K562 (cell line): ENCODE results near the gene ZFR2. TPM values are rescaled to one million over a fixed set of nuclear protein-coding genes. Genes with fewer than 3 reads are reported as not detected.

ENCODE experiments used
- BRD9 ChIP-seq: fragments of 450-650 bp; IDR thresholded peaks from 2 replicates; pipeline ENCODE4 v1.6.1; 2018; ENCODE audit warnings: low read depth; ENCODE audit not compliant: partially characterized antibody
- CAMTA2 ChIP-seq: fragments of 250-450 bp; sonication (Bioruptor Pico); conservative IDR thresholded peaks from 2 replicates; pipeline ENCODE4 v1.5.1; 2022
- FOXJ2 ChIP-seq: fragments of 200-800 bp; sonication (Bioruptor generic); IDR thresholded peaks from 2 replicates; pipeline ENCODE4 v1.6.1; 2016; ENCODE audit warnings: missing genetic modification characterization, missing compliant biosample characterization
- GTF2F1 ChIP-seq: IDR thresholded peaks from 2 replicates; pipeline ENCODE4 v1.6.1; 2011; ENCODE audit warnings: low read depth, low read length, improper control_type of control experiment
- MEF2A ChIP-seq: IDR thresholded peaks from 2 replicates; pipeline ENCODE4 v1.6.1; 2011; ENCODE audit warnings: low read depth, mild to moderate bottlenecking, low read length, moderate library complexity; ENCODE audit not compliant: control insufficient read depth
- MEIS2 ChIP-seq: fragments of 450-650 bp; IDR thresholded peaks from 2 replicates; pipeline ENCODE4 v1.6.1; 2014; ENCODE audit warnings: mild to moderate bottlenecking; ENCODE audit not compliant: partially characterized antibody
- MIER1 ChIP-seq: fragments of 450-650 bp; IDR thresholded peaks from 2 replicates; pipeline ENCODE4 v1.6.1; 2016; ENCODE audit warnings: antibody characterized with exemption, mild to moderate bottlenecking, low read depth
- NONO ChIP-seq, 2 experiments: fragments of 200-400 bp in 1 of 2; fragments of 450-650 bp in 1 of 2; formaldehyde crosslinking in 1 of 2; IDR thresholded peaks; 2 replicates each; pipeline ENCODE4 v1.6.1; 2017; ENCODE audit warnings: low read depth in 2 of 2, mild to moderate bottlenecking in 2 of 2, moderate library complexity in 2 of 2, low read length in 1 of 2
- POLR2AphosphoS2 ChIP-seq: IDR thresholded peaks from 2 replicates; pipeline ENCODE4 v1.6.1; 2012; ENCODE audit warnings: low read length, improper control_type of control experiment
- RUNX1 ChIP-seq: sonication (generic); IDR thresholded peaks from 2 replicates; pipeline ENCODE4 v1.6.1; 2016; ENCODE audit warnings: antibody characterized with exemption, low read depth
- SETDB1 ChIP-seq: IDR thresholded peaks from one replicate; pipeline ENCODE4 v1.6.1; 2012; ENCODE audit warnings: low read length, control low read depth, inconsistent platforms
- TAF15 ChIP-seq: fragments of 200-400 bp; formaldehyde crosslinking; IDR thresholded peaks from 2 replicates; pipeline ENCODE4 v1.6.1; 2017; ENCODE audit warnings: mild to moderate bottlenecking, low read depth, low read length, moderate library complexity
- TRIM24 ChIP-seq, 2 experiments: fragments of 450-650 bp; IDR thresholded peaks; 2 replicates each; pipeline ENCODE4 v1.6.1; 2016
- YY1 ChIP-seq, 3 experiments: IDR thresholded peaks; 2 replicates each; pipeline ENCODE4 v1.6.1; 2011; ENCODE audit warnings: low read length in 2 of 3, mild to moderate bottlenecking in 2 of 3, moderate library complexity in 2 of 3, borderline replicate concordance in 1 of 3, control low read depth in 1 of 3, low read depth in 1 of 3; ENCODE audit not compliant: insufficient read depth in 3 of 3, insufficient replicate concordance in 2 of 3, control insufficient read depth in 1 of 3, insufficient read length in 1 of 3; ENCODE audit errors: extremely low read depth in 1 of 3
- ZBTB8A ChIP-seq: fragments of 450-650 bp; IDR thresholded peaks from 2 replicates; pipeline ENCODE4 v1.6.1; 2018; ENCODE audit warnings: mild to moderate bottlenecking, moderate library complexity; ENCODE audit not compliant: partially characterized antibody
- ZNF431 ChIP-seq: sonication (generic); formaldehyde crosslinking; IDR thresholded peaks from 2 replicates; pipeline ENCODE4 v1.8.0; 2022; ENCODE audit warnings: mild to moderate bottlenecking, missing genetic modification reagents
- ZNF717 ChIP-seq: fragments of 250-450 bp; sonication (Bioruptor Pico); IDR thresholded peaks from 2 replicates; pipeline ENCODE4 v1.5.0; 2021
- polyA plus RNA-seq, 8 experiments: library from polyadenylated mRNA; depleted of rRNA in 4 of 8; stranded (reverse) in 5 of 8; unstranded in 3 of 8; fragments of >200 nt; fragmentation: Nextera tagmentation in 2 of 8; fragmentation: Illumina TruSeq in 1 of 8; extraction: Ambion mirVana in 2 of 8; extraction: Trizol in 1 of 8; gene quantifications; 2 replicates each; pipeline versions ENCODE4 v1.2.1 to v1.2.3, GENCODE V29; 2011 to 2014; ENCODE audit warnings: inconsistent platforms in 1 of 8, missing spikeins in 1 of 8
- total RNA-seq, 7 experiments: library from RNA; depleted of rRNA in 6 of 7; stranded (reverse); fragments of >200 nt in 6 of 7; fragmentation: Illumina TruSeq in 2 of 7; extraction: Trizol in 2 of 7; gene quantifications; 2 replicates each; pipeline versions ENCODE4 v1.2.1 to v1.2.3, GENCODE V29; 2011 to 2021; ENCODE audit warnings: low replicate concordance in 1 of 7
- TF ChIP-seq, protein P1 (sequence below), 2 experiments: fragments of 200-800 bp in 1 of 2; sonication (Bioruptor generic) in 1 of 2; sonication (generic) in 1 of 2; formaldehyde crosslinking in 1 of 2; IDR thresholded peaks in 1 of 2; conservative IDR thresholded peaks in 1 of 2; 2 replicates each; pipeline versions ENCODE4 v1.5.0 to v1.6.1; 2016 to 2020; ENCODE audit warnings: missing compliant biosample characterization in 1 of 2, missing genetic modification characterization in 1 of 2, missing genetic modification reagents in 1 of 2
- TF ChIP-seq, protein P2 (sequence below): sonication (generic); formaldehyde crosslinking; IDR thresholded peaks from 2 replicates; pipeline ENCODE4 v1.8.1; 2023; ENCODE audit warnings: mild to moderate bottlenecking, missing genetic modification reagents, moderate library complexity
- TF ChIP-seq, protein P3 (sequence below): fragments of 450-650 bp; IDR thresholded peaks from 2 replicates; pipeline ENCODE4 v1.6.1; 2016; ENCODE audit warnings: mild to moderate bottlenecking
- TF ChIP-seq, protein P4 (sequence below): sonication (generic); formaldehyde crosslinking; IDR thresholded peaks from 2 replicates; pipeline ENCODE4 v1.8.0; 2022; ENCODE audit warnings: missing genetic modification reagents, mild to moderate bottlenecking, moderate library complexity, borderline replicate concordance

Gene ZFR2
- total and polyA plus RNA-seq, 9 of the 15 experiments (the other 6 are each of a cell fraction or from before 2014, with no cell fraction given): 0.03 to 0.59 (median 0.07) TPM; not detected in 6

DNA sequence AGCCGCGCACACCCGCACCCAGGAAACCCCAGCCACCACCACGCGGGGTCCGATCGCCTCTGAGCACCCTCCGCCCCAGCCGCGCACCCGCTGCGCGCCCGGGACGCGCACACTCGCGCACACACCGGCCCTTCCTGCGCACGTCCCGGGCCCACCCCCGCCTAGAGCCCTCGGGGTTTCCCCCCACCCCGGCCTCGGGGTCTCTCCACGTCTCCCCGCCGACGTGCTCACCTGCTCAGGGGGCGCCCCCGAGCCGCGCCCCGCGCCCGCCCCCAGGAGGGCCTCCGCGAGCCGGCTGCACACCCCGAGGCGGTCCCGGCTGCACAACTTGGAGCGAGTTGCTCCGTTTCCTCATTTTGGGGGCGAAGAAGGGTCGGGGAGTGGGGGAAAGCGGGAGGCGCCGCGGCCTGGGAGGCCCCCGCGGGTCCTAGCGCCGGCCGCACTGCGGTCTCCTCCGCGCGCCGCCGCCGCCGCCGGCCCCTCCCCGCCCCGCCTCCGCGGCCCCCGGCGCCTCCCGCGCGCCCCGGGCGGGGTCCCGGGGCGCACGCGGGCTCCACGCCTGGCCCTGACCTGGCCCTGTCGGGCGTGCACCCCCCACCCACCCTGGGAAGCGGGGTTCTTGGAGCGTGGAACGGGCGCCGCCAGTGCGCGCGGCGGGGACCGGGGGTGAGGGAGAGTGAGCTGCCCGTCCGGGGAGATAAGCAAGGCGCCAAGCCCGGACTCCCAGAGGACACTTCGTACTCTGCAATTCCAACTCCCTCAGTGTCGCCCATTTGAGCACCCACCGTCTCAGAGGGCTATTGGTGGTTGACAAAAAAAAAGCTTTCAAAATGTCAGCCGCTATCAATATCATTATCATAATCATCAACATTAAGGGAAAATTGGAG lies 82.7 kb downstream of the ZFR2 start, which contains the start of gene MATK (continued):
- TF ChIP-seq, protein P1, sequence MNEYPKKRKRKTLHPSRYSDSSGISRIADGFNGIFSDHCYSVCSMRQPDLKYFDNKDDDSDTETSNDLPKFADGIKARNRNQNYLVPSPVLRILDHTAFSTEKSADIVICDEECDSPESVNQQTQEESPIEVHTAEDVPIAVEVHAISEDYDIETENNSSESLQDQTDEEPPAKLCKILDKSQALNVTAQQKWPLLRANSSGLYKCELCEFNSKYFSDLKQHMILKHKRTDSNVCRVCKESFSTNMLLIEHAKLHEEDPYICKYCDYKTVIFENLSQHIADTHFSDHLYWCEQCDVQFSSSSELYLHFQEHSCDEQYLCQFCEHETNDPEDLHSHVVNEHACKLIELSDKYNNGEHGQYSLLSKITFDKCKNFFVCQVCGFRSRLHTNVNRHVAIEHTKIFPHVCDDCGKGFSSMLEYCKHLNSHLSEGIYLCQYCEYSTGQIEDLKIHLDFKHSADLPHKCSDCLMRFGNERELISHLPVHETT (CRISPR knock-in tag; conservative IDR thresholded peaks at IDR 0.05 in 1 of 2, IDR thresholded peaks at IDR 0.05 in 1 of 2): peak in 1 of 2 experiments; percentile 51; a peak in 1 of 4 replicates
- TF ChIP-seq YY1 (IDR thresholded peaks at IDR 0.05; ENCODE audit: borderline replicate concordance in 1 of 3, control insufficient read depth in 1 of 3, extremely low read depth in 1 of 3, insufficient read depth in 3 of 3, insufficient read length in 1 of 3, insufficient replicate concordance in 2 of 3, low read depth in 1 of 3, low read length in 2 of 3) (peak in 1 of 3 experiments; percentile 25), GTF2F1 (no peak), ZBTB8A (no peak), MEIS2 (no peak), RUNX1 (no peak), BRD9 (no peak), CAMTA2 (CRISPR knock-in tag) (no peak), SETDB1 (no peak), ZNF431 (CRISPR knock-in tag) (no peak), NONO (IDR thresholded peaks at IDR 0.05; ENCODE audit: low read depth in 2 of 2, low read length in 1 of 2) (no peak), MEF2A (no peak), TRIM24 (IDR thresholded peaks at IDR 0.05) (no peak), FOXJ2 (no peak), TAF15 (no peak), ZNF717 (CRISPR knock-in tag) (no peak), POLR2AphosphoS2 (no peak), MIER1 (no peak)
- TF ChIP-seq, protein P2, sequence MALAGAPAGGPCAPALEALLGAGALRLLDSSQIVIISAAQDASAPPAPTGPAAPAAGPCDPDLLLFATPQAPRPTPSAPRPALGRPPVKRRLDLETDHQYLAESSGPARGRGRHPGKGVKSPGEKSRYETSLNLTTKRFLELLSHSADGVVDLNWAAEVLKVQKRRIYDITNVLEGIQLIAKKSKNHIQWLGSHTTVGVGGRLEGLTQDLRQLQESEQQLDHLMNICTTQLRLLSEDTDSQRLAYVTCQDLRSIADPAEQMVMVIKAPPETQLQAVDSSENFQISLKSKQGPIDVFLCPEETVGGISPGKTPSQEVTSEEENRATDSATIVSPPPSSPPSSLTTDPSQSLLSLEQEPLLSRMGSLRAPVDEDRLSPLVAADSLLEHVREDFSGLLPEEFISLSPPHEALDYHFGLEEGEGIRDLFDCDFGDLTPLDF (CRISPR knock-in tag): no peak
- TF ChIP-seq, protein P3, sequence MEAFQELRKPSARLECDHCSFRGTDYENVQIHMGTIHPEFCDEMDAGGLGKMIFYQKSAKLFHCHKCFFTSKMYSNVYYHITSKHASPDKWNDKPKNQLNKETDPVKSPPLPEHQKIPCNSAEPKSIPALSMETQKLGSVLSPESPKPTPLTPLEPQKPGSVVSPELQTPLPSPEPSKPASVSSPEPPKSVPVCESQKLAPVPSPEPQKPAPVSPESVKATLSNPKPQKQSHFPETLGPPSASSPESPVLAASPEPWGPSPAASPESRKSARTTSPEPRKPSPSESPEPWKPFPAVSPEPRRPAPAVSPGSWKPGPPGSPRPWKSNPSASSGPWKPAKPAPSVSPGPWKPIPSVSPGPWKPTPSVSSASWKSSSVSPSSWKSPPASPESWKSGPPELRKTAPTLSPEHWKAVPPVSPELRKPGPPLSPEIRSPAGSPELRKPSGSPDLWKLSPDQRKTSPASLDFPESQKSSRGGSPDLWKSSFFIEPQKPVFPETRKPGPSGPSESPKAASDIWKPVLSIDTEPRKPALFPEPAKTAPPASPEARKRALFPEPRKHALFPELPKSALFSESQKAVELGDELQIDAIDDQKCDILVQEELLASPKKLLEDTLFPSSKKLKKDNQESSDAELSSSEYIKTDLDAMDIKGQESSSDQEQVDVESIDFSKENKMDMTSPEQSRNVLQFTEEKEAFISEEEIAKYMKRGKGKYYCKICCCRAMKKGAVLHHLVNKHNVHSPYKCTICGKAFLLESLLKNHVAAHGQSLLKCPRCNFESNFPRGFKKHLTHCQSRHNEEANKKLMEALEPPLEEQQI: no peak
- TF ChIP-seq, protein P4, sequence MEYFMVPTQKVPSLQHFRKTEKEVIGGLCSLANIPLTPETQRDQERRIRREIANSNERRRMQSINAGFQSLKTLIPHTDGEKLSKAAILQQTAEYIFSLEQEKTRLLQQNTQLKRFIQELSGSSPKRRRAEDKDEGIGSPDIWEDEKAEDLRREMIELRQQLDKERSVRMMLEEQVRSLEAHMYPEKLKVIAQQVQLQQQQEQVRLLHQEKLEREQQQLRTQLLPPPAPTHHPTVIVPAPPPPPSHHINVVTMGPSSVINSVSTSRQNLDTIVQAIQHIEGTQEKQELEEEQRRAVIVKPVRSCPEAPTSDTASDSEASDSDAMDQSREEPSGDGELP (CRISPR knock-in tag): no peak
